C1 segment of cervical spinal cord (tissue), 14 donors: Measurements from ENCODE around the gene MYO3B.
"Not testable (repeated sequence)": the region's sequence is repeated elsewhere in the genome, so short reads cannot be mapped to it uniquely, and the experiment has no call there.

ENCODE experiments used
- DNase-seq, 14 donors: peaks; one replicate each; lab custom pipeline; 2025; lab: John Stamatoyannopoulos, UW

Gene MYO3B

DNA sequence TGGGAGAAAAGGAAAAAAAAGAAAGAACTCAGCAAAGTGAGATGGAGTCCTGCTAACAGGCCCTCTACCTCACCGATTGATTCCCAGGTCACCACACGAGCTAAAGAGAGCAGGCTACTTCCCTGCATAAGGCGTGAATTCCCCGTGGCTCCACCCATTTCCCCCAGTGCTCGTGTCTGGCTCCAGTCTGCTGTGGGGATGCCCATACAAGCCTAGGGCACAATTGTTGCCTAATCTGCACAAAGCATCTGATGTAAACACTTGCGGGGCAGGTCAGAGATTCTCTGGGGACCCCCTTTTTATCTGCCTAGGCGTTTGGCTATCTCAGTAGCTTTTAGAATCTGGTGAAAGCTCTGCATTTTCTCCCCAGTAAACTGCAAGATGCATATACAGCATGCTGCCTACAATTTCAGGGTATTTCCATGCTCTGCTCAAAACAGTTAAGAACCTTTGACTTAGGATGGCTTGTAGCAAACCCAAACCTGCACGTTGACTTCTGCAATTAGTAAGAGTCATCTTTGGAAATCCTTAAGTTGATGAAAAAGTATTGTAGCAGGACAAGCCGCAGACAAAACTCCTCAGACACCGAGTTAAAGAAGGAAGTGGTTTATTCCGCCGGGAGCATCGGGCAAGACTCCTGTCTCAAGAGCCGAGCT, 34.8 kb downstream of the MYO3B start:
- DNase-seq, result no peak

GRCh38 chr2:170213281-170213625, 35.3 kb downstream of the MYO3B start:
- DNase-seq, result not testable (repeated sequence)

- DNase-seq, result no peak
Measured at GRCh38 chr2:170213651-170214050, 35.7 kb downstream of the MYO3B start.

DNA sequence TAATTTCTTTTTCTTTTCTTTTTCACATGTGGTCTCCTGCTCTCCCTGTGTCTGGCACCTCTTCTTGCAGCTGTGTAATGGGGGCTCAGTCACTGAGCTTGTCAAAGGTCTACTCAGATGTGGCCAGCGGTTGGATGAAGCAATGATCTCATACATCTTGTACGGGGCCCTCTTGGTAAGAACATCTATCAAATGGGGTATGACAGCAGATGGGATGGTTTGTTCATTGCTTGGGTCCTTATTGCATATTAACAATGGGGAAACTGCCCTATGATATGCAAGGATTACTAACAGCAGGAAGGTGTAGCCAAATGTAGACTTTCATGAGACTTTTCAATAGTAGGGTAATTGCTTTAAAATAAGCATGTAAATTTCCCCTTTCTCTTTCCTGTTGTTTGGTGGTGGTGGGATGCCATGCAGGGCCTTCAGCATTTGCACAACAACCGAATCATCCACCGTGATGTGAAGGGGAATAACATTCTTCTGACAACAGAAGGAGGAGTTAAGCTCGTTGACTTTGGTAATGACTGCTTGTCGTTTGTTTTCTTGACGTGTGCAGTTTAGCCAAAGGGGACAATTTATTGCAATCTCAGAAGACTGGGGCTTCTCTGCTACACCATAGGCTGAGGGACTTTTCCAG, 36.5 kb downstream of the MYO3B start:
- no peak for DNase-seq

DNA sequence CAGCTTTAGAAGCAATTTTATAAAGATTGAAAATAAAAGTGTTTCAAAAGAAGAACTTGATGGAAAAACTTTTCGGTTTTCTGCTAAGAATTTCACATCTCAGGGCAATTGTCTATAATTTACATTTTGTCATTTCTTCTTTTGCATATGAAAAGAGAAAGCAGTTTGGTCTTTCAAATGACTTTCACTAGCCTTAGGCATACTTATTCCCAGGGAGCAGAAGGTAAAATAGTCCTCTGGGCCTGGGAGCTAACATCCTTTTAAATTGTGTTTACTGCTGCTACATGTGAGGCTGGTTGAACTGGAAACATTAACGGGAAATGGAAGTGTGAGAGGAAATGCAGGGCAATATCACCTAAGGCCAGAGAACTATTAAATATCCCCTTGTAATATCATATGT, 37.1 kb downstream of the MYO3B start:
- DNase-seq, result no peak

DNA sequence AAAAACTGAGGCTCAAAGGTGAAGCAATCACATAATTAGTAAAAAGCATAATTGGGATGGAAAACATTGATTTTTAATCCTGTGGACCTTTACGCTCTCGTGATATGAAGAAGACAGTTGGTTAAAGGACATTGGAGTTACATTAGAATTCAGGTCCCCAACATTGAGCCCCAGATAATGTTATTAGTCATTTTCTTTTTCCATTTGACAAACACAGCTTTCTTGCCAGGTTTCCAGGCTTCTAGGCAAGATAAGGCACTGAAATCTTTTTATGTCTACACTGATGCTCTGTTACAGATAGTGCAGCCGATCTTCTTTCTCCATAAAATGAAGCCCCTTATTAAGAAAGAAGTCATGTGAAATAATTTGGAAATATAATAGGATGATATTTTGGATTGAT, 38.5 kb downstream of the MYO3B start:
- no peak for DNase-seq

- DNase-seq, result no peak
Measured at GRCh38 chr2:170216981-170217380, 39.0 kb downstream of the MYO3B start.

DNA sequence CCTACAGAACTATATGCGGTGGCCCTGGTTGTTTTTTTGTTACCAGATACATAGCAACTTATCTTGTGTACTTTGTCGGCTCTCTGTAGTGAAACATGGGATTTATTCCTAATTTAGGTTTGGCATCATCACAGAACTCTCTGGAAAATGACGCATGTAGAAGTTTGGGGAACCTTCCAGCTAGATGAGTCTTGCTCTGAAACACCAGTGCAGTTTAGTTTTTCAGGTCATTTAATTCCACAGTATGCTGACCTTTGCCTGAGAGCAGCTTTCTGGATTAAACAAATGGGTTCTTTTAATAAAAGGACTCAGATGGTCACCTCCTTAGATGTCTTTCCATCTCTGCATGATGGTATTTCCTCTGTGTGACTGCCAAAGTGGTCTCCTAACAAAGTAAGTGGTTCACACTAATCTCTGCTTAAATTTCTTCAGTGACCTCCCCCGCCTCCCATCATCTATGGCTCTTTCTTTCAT, 39.9 kb downstream of the MYO3B start:
- DNase-seq, result no peak

GRCh38 chr2:170218456-170218855, 40.5 kb downstream of the MYO3B start:
- no peak for DNase-seq

DNA sequence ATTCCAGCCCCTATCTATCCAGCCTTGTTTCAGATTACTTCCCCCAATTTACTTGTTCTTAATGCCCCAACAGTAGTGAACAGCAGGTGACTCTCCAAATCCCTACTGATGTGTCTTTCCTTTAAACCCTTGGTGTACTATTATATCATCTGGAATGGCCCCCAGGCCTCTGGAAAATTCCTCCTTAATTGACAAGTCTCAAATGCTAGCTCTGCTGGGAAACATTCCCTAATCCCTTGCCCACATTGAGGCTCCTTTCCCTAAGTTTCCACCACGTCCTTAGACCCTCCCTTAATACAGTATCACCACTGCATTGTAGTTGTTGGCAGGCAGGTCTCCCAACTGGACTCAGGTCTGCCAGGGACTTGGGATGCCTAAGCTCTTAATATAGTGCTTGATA, 41.0 kb downstream of the MYO3B start:
- no peak for DNase-seq

- DNase-seq, result no peak
Measured at GRCh38 chr2:170221317-170222288, 43.7 kb downstream of the MYO3B start.

GRCh38 chr2:170222298-170222697, 44.4 kb downstream of the MYO3B start:
- DNase-seq, result no peak

DNA sequence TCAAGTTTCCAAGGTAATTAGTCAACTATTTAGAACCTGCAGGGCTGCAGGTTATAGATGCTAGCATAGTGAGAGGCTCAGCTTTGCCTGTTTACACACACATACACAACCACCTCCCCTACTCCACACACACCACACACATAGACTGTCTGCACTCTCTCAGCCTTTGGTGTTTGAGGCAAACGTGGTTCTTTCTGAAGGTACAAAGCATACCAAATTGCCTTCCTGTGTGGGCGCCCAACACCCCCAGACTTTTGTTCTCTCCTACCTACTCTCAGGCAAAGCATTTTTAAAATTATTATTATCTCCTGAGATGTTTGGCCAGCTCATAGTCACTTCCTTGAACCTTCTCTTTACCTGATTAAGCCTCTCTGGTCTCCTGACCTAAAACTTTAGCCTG, 44.9 kb downstream of the MYO3B start:
- DNase-seq, result no peak

DNA sequence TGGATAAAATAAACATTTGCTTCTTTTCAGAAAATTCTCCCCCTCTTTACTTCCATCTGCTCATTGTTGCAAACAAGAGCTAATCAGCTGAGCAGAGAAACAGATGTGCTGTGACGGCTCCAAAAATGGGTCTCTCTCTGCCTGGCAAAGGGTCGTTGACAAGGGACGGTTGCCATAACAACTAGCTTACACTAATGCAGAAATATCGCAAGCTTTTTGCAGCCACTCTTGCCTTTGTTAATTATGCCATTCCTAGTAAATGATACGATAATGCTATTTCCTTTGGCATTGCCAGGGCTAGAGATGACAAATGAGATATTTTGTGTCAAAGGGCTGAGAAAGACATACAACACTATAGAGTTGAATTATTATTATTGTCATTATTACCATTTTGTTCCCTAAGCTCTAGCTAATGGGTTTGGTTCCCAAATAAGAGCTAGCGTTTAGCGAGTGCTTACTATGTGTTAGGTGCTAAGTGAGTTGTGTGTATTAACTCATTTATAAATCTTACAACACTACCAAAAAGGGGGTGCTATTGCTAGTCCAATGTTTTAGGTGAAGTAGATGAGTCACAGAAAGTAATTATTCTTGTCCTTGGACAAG, 46.8 kb downstream of the MYO3B start:
- peak in 1 of 14 donors; percentile 13 for DNase-seq

GRCh38 chr2:170226216-170226615, 48.3 kb downstream of the MYO3B start:
- DNase-seq, result no peak

- no peak for DNase-seq
Measured at GRCh38 chr2:170227507-170227947, 49.6 kb downstream of the MYO3B start.

- no peak for DNase-seq
Measured at GRCh38 chr2:170227951-170228350, 50.0 kb downstream of the MYO3B start.

DNA sequence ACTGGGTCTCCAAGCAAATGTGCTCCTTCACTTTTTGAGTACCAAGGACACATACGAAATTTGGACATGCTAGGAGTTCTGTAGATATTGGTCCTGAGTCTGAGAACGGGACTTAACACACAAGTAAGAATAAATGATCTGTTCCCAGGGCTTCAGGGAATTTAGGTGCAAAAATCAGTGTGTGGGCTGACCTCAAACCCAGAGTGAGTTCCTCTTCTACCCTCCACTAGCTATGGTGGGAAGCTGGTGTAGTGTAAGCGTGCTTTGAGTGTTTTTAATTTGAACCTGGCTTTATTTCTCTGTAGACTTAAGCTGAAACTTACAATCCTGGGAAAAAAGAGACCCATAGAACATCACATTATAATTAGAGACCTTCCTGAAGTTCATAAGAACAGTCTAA, 50.5 kb downstream of the MYO3B start:
- no peak for DNase-seq

DNA sequence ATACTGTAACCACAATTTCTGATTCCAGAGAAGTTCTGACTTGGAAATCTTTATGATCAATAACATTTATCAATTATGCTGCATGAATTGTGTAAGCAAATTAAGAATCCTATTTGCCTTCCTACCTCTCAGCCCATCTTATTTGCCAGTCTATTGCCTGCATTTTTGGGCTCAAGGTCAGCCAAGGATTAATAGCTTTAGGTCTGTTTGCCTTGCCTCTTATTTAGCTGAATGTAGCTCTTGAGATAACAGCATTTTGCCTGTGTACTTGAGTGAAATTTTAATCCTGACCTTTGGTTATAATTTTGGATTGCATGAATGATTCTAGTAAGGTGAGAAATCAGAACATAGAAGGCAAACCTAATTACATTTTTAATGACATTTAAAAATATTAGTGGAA, 51.2 kb downstream of the MYO3B start:
- no peak for DNase-seq

DNA sequence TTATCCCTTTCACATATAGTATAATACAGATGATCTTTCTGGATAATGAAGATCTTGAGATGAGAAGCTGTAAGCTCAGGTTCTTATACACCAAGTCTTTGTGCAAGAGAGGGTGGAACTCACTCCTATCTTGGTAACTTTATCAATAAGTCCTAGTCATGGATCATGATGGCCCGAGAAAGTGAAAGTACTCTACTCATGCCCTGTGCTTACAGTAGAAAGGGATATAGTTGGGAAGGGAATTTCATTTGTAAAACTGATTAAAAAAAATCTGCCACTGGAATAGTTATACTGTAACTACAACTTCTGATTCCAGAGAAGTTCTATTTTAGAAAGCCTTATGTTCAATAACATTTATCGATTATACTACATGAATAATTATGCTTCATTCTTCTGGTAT, 51.8 kb downstream of the MYO3B start:
- no peak for DNase-seq

GRCh38 chr2:170235860-170236679, 58.1 kb downstream of the MYO3B start:
- peak in 2 of 14 donors; percentile 2 to 30 for DNase-seq
